ENCODE data around the gene ZSWIM8.

GRCh38 chr10:73841526-73842285 lies 56.3 kb downstream of the ZSWIM8 start:
- TF ChIP-seq ZNF529 (tag by site-specific recombination; IDR thresholded peaks at IDR 0.05; ENCODE audit: insufficient replicate concordance) (no peak), ZNF518A (tag by site-specific recombination; conservative IDR thresholded peaks at IDR 0.05; ENCODE audit: low read depth) (no peak), SP2 (tag by site-specific recombination; IDR thresholded peaks at IDR 0.05) (no peak), ZNF549 (tag by site-specific recombination; IDR thresholded peaks at IDR 0.05) (no peak), ZIC2 (tag by site-specific recombination; IDR thresholded peaks at IDR 0.05) (no peak), ZNF571 (tag by site-specific recombination; IDR thresholded peaks at IDR 0.05) (no peak)
- TF ChIP-seq, protein P1, sequence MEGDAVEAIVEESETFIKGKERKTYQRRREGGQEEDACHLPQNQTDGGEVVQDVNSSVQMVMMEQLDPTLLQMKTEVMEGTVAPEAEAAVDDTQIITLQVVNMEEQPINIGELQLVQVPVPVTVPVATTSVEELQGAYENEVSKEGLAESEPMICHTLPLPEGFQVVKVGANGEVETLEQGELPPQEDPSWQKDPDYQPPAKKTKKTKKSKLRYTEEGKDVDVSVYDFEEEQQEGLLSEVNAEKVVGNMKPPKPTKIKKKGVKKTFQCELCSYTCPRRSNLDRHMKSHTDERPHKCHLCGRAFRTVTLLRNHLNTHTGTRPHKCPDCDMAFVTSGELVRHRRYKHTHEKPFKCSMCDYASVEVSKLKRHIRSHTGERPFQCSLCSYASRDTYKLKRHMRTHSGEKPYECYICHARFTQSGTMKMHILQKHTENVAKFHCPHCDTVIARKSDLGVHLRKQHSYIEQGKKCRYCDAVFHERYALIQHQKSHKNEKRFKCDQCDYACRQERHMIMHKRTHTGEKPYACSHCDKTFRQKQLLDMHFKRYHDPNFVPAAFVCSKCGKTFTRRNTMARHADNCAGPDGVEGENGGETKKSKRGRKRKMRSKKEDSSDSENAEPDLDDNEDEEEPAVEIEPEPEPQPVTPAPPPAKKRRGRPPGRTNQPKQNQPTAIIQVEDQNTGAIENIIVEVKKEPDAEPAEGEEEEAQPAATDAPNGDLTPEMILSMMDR (tag by site-specific recombination; IDR thresholded peaks at IDR 0.05): no peak

Measured in HEK293 (cell line).